Transverse colon (tissue), 4 donors: ENCODE data around the gene NR4A1.

Experiments used
- CTCF ChIP-seq, 5 experiments: fragments of 200-600 bp in 3 of 5; fragments of 450-650 bp in 2 of 5; sonication (generic) in 3 of 5; IDR thresholded peaks; 1 replicate in 2 of 5; 2 replicates in 3 of 5; pipeline ENCODE4 v1.5.1; 2016 to 2017; ENCODE audit warnings: antibody characterized with exemption in 5 of 5, inconsistent platforms in 3 of 5, mild to moderate bottlenecking in 2 of 5, moderate library complexity in 1 of 5
- POLR2AphosphoS5 ChIP-seq, 3 donors: sonication (generic); formaldehyde crosslinking; IDR thresholded peaks; one replicate each; pipeline ENCODE4 v1.6.1; 2016; ENCODE audit warnings: antibody characterized with exemption in 3 of 3

DNA sequence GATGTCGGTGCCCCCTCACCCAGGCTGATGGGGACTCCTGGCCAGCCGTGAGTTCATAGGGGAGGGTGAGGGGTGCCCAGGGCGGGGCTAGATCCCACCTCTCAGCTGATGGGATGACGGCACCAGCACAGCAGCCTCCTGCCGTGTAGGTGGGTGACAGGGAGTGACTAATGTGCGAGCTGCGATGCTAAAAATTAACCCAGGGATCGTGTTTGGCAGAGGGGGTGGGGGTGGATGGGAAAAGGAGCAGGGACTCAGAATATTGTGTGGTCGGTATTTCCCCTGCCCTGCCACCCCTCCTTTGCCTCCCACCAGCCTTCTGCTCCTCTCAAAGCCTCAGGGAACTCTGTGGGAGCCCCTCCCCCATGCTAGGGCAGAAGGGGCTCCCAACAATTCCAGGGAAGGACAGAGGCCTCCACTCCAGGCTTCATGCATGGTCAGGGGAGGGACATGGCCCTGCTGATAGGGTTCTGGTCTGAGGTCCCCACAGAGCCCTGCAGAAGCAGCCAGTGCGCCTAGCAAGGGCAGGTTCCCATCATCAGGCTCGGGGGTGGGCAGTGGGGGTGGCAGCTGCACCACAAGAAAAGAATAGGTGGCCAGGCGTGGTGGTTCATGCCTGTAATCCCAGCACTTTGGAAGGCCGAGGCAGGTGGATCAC is 32.0 kb upstream of the NR4A1 start:
- TF ChIP-seq CTCF (IDR thresholded peaks at IDR 0.05): no peak
- TF ChIP-seq POLR2AphosphoS5 (IDR thresholded peaks at IDR 0.05): no peak
